Measurements from ENCODE around the gene TEX29.
A peak's percentile ranks its signal among the peaks of the same experiment; 100 is the strongest.

Gene TEX29

GRCh38 chr13:111342721-111343120 is 22.3 kb downstream of the TEX29 start:
- TF ChIP-seq CTCF (IDR thresholded peaks at IDR 0.05; ENCODE audit: low read depth, low read length) = no peak
- Histone ChIP-seq H3K36me3 (no peaks in the 10 kb centered on the region), H3K27ac (no peak overlapping the region), H3K27me3 (ENCODE audit: insufficient read depth, low read depth, severe bottlenecking) (peaks cover 84% of the 10 kb centered on the region), H3K9me3 (ENCODE audit: severe bottlenecking) (peaks cover 16% of the 10 kb centered on the region), H3K4me3 (ENCODE audit: low read depth, low read length) (no peak overlapping the region)
- DNase-seq = no peak

- H3K36me3 ChIP-seq = no peaks in the 10 kb centered on the region
- no peak for DNase-seq
- H3K9me3 ChIP-seq (ENCODE audit: severe bottlenecking) = peaks cover 16% of the 10 kb centered on the region
- peaks cover 84% of the 10 kb centered on the region for H3K27me3 ChIP-seq (ENCODE audit: insufficient read depth, low read depth, severe bottlenecking)
- H3K27ac ChIP-seq = no peak overlapping the region
- no peak for TF ChIP-seq CTCF (IDR thresholded peaks at IDR 0.05; ENCODE audit: low read depth, low read length)
- H3K4me3 ChIP-seq (ENCODE audit: low read depth, low read length) = no peak overlapping the region
Measured at GRCh38 chr13:111343186-111343805, 22.9 kb downstream of the TEX29 start.

GRCh38 chr13:111344471-111345191 is 24.2 kb downstream of the TEX29 start:
- DNase-seq = peak; percentile 59
- peak; percentile 84 for TF ChIP-seq CTCF (IDR thresholded peaks at IDR 0.05; ENCODE audit: low read depth, low read length)
- Histone ChIP-seq H3K27ac (no peak overlapping the region), H3K4me3 (ENCODE audit: low read depth, low read length) (no peak overlapping the region), H3K36me3 (no peaks in the 10 kb centered on the region), H3K9me3 (ENCODE audit: severe bottlenecking) (peaks cover 12% of the 10 kb centered on the region), H3K27me3 (ENCODE audit: insufficient read depth, low read depth, severe bottlenecking) (peaks cover 84% of the 10 kb centered on the region)

- peaks cover 91% of the 10 kb centered on the region for H3K27me3 ChIP-seq (ENCODE audit: insufficient read depth, low read depth, severe bottlenecking)
- H3K36me3 ChIP-seq = no peaks in the 10 kb centered on the region
- peaks cover 12% of the 10 kb centered on the region for H3K9me3 ChIP-seq (ENCODE audit: severe bottlenecking)
- DNase-seq = no peak
- H3K27ac ChIP-seq = no peak overlapping the region
- TF ChIP-seq CTCF (IDR thresholded peaks at IDR 0.05; ENCODE audit: low read depth, low read length) = no peak
- no peak overlapping the region for H3K4me3 ChIP-seq (ENCODE audit: low read depth, low read length)
Measured at GRCh38 chr13:111345682-111346081, 25.2 kb downstream of the TEX29 start.

- Histone ChIP-seq H3K9me3 (ENCODE audit: severe bottlenecking) (peaks cover 12% of the 10 kb centered on the region), H3K4me3 (ENCODE audit: low read depth, low read length) (no peak overlapping the region), H3K27me3 (ENCODE audit: insufficient read depth, low read depth, severe bottlenecking) (peaks cover 96% of the 10 kb centered on the region), H3K27ac (no peak overlapping the region), H3K36me3 (no peaks in the 10 kb centered on the region)
- no peak for DNase-seq
- TF ChIP-seq CTCF (IDR thresholded peaks at IDR 0.05; ENCODE audit: low read depth, low read length) = no peak
Measured at GRCh38 chr13:111346101-111346680, 25.7 kb downstream of the TEX29 start.
